Measurements from ENCODE around the gene GDE1.
"Not testable (repeated sequence)": the region's sequence is repeated elsewhere in the genome, so short reads cannot be mapped to it uniquely, and the experiment has no call there.

Gene GDE1

GRCh38 chr16:19559242-19559910 is 37.5 kb upstream of the GDE1 start:
- Histone ChIP-seq H3K4me1 (ENCODE audit: control insufficient read depth in 1 of 2, insufficient read depth in 1 of 2, low read depth in 1 of 2, low read length in 1 of 2) (peaks cover 14 to 16% of the 10 kb centered on the region in 2 experiments), H3K9me3 (no peaks in the 10 kb centered on the region), H3K27ac (no peak overlapping the region), H3K36me3 (no peaks in the 10 kb centered on the region), H3K27me3 (no peaks in the 10 kb centered on the region), H3K4me3 (ENCODE audit: low read depth in 1 of 2, low read length in 1 of 2) (no peak overlapping the region)
- TF ChIP-seq CTCF (IDR thresholded peaks at IDR 0.05), result peak; percentile 56

- Histone ChIP-seq H3K27ac (peak overlapping the region; percentile 76), H3K9me3 (no peaks in the 10 kb centered on the region), H3K4me3 (ENCODE audit: low read depth in 1 of 2, low read length in 1 of 2) (peak overlapping the region; percentile 79 to 91), H3K4me1 (ENCODE audit: control insufficient read depth in 1 of 2, insufficient read depth in 1 of 2, low read depth in 1 of 2, low read length in 1 of 2) (peaks cover 16% of the 10 kb centered on the region in 2 experiments), H3K27me3 (no peaks in the 10 kb centered on the region), H3K36me3 (peaks cover 9% of the 10 kb centered on the region)
- TF ChIP-seq CTCF (IDR thresholded peaks at IDR 0.05), result no peak
These were observed 34.3 kb upstream of the GDE1 start for GRCh38 chr16:19555938-19556771.

- TF ChIP-seq CTCF (IDR thresholded peaks at IDR 0.05), result peak; percentile 79
- peaks cover 17% of the 10 kb centered on the region for H3K36me3 ChIP-seq
- H3K4me3 ChIP-seq (ENCODE audit: low read depth in 1 of 2, low read length in 1 of 2), result peak within 1 kb of the TSS; percentile 79 to 91
- H3K9me3 ChIP-seq, result no peaks in the 10 kb centered on the region
- H3K27ac ChIP-seq, result peak within 1 kb of the TSS; percentile 76
- H3K4me1 ChIP-seq (ENCODE audit: control insufficient read depth in 1 of 2, insufficient read depth in 1 of 2, low read depth in 1 of 2, low read length in 1 of 2), result peaks cover 16% of the 10 kb centered on the region in 2 experiments
- H3K27me3 ChIP-seq, result no peaks in the 10 kb centered on the region
These were observed 33.5 kb upstream of the GDE1 start, which contains the start of gene VPS35L for GRCh38 chr16:19555186-19555937. VPS35L (plus strand) TSS chr16:19555703; CDS start chr16:19555730, 27 bp downstream.

- Histone ChIP-seq H3K27me3 (no peaks in the 10 kb centered on the region), H3K9me3 (no peaks in the 10 kb centered on the region), H3K4me3 (ENCODE audit: low read depth in 1 of 2, low read length in 1 of 2) (no peak overlapping the region), H3K36me3 (peaks cover 58% of the 10 kb centered on the region), H3K27ac (no peak overlapping the region), H3K4me1 (ENCODE audit: control insufficient read depth in 1 of 2, insufficient read depth in 1 of 2, low read depth in 1 of 2, low read length in 1 of 2) (peaks cover 2 to 5% of the 10 kb centered on the region in 2 experiments)
- TF ChIP-seq CTCF (IDR thresholded peaks at IDR 0.05), result no peak
These were observed 27.8 kb upstream of the GDE1 start for GRCh38 chr16:19549673-19550072.

- Histone ChIP-seq H3K36me3 (peaks cover 73% of the 10 kb centered on the region), H3K4me3 (ENCODE audit: low read depth in 1 of 2, low read length in 1 of 2) (no peak overlapping the region), H3K27ac (no peak overlapping the region), H3K27me3 (no peaks in the 10 kb centered on the region), H3K4me1 (ENCODE audit: control insufficient read depth in 1 of 2, insufficient read depth in 1 of 2, low read depth in 1 of 2, low read length in 1 of 2) (no peaks in the 10 kb centered on the region), H3K9me3 (no peaks in the 10 kb centered on the region)
- no peak for TF ChIP-seq CTCF (IDR thresholded peaks at IDR 0.05)
These were observed 26.2 kb upstream of the GDE1 start for GRCh38 chr16:19548144-19548543.

GRCh38 chr16:19543278-19543996 is 21.5 kb upstream of the GDE1 start:
- H3K36me3 ChIP-seq, result peaks cover 69% of the 10 kb centered on the region
- not testable (repeated sequence) for H3K9me3 ChIP-seq; H3K4me1 ChIP-seq (ENCODE audit: control insufficient read depth in 1 of 2, insufficient read depth in 1 of 2, low read depth in 1 of 2, low read length in 1 of 2); H3K27me3 ChIP-seq; H3K4me3 ChIP-seq (ENCODE audit: low read depth in 1 of 2, low read length in 1 of 2); H3K27ac ChIP-seq
